Measurements from ENCODE around the gene LHFPL4. TPM values are rescaled to one million over a fixed set of nuclear protein-coding genes. Genes with fewer than 3 reads are reported as not detected.

The LHFPL4 gene
- total and polyA plus RNA-seq, 2 of the 13 experiments (the other 11 are each of a cell fraction or from before 2014, with no cell fraction given), result 0.02 to 0.03 TPM

GRCh38 chr3:9448643-9449042 lies 105.0 kb downstream of the LHFPL4 start:
- Histone ChIP-seq H3K4me1 (ENCODE audit: insufficient read depth, low read length) (no peaks in the 10 kb centered on the region), H3K4me2 (ENCODE audit: low read depth, low read length) (no peak overlapping the region), H3K36me3 (replicated peaks in 1 of 2; ENCODE audit: control insufficient read depth in 1 of 2, insufficient read depth in 2 of 2, low read length in 2 of 2) (peaks cover 29 to 93% of the 10 kb centered on the region in 2 experiments), H2AFZ (ENCODE audit: low read length) (no peak overlapping the region), H3K9ac (ENCODE audit: insufficient read depth, low read depth, low read length) (no peak overlapping the region), H4K20me1 (ENCODE audit: insufficient read depth, low read length) (no peaks in the 10 kb centered on the region; the same call in 1 of the 2 replicates), H3K9me3 (ENCODE audit: low read length) (no peaks in the 10 kb centered on the region), H3K27ac (ENCODE audit: extremely low read length, insufficient read depth, low read length) (no peak overlapping the region), H3K79me2 (ENCODE audit: insufficient read depth, low read length) (peaks cover 5% of the 10 kb centered on the region), H3K4me3 (replicated peaks in 1 of 3; ENCODE audit: insufficient read depth in 1 of 3, low read depth in 2 of 3, low read length in 3 of 3) (no peak overlapping the region), H3K27me3 (ENCODE audit: control insufficient read depth in 1 of 2, insufficient read depth in 2 of 2, low read length in 2 of 2) (no peaks in the 10 kb centered on the region)
- in situ Hi-C loops (cut with HindIII; ENCODE audit: extremely low pct_ligation_motif_present, low pct_unique_long_range_greater_than_20kb), result no loop called here
- 93% methylated on average over 1 of the region's 1 CpG for WGBS (ENCODE audit: low lambda C conversion rate)
- DNase-seq (ENCODE audit: low spot score), result no peak
- FAIRE-seq, result no peak
- BruUV-seq (replicated peaks), result no TSS peak
- intact Hi-C loops (cut with micrococcal nuclease; ENCODE audit: unreplicated experiment), result no loop called here
- POLR2A ChIA-PET, result no interaction called here
- ATAC-seq, result 0 out of 3 replicates have a peak, but pooled peaks have one; percentile 27
- CTCF ChIA-PET (ENCODE audit: low intra/inter-chr PET ratio, low total read pairs), result no interaction called here
- TF ChIP-seq ZNF280B (CRISPR knock-in tag; IDR thresholded peaks at IDR 0.05; ENCODE audit: borderline replicate concordance), result no peak
- no peak for TF ChIP-seq YEATS4 (CRISPR knock-in tag; IDR thresholded peaks at IDR 0.05; ENCODE audit: borderline replicate concordance)
- no peak for TF ChIP-seq DMAP1 (CRISPR knock-in tag; IDR thresholded peaks at IDR 0.05)
- TF ChIP-seq BATF2 (CRISPR knock-in tag; IDR thresholded peaks at IDR 0.05), result no peak
- no peak for TF ChIP-seq HIVEP1 (CRISPR knock-in tag; IDR thresholded peaks at IDR 0.05)
- no peak for TF ChIP-seq ZBTB40 (IDR thresholded peaks at IDR 0.05)
- no peak for TF ChIP-seq ZBTB40 (CRISPR knock-in tag; IDR thresholded peaks at IDR 0.05)
- no peak for TF ChIP-seq ZNF451 (CRISPR knock-in tag; IDR thresholded peaks at IDR 0.05)
- no peak for TF ChIP-seq SALL1 (CRISPR knock-in tag; IDR thresholded peaks at IDR 0.05)
- no peak for TF ChIP-seq AFF4 (CRISPR knock-in tag; IDR thresholded peaks at IDR 0.05)

Measured in HepG2 (cell line).